ENCODE results near the gene MARK1. TPM values are rescaled to one million over a fixed set of nuclear protein-coding genes. Genes with fewer than 3 reads are reported as not detected.
A peak's percentile ranks its signal among the peaks of the same experiment; 100 is the strongest.

MARK1 gene
- total and polyA plus RNA-seq, 2 experiments from 2014 or later = 11.1 to 13.6 TPM

DNA sequence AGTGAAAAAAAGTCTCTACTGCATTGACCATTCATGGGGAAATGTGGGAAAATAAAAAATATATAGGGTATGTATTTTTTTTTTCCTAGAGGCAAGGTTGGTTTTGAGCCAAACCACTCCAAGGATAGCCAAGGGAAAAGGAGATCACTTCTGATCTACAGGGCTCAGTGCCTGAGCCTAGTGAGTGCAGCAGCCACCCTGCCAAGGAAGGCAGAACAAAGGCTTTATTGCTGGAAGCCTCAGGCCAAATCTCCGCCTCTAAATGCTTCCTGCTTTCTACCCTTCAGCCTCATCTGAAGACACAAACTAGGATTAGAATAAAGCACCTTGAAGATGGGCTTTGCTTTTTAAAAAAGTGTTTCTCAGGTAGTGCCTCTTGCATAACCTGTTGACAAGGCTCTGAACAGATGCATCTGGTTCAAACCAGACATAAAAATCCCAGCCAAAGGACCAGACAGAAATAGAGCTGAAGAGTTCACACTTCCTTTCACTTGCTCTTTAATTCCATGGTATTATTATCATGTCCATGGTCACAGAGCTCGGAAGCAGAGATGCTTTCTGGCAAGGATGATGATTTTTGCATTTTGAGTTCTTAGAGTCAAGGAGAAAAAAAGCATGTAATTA, 172.7 kb downstream of the MARK1 start:
- Mint-ChIP-seq H3K27me3 (ENCODE audit: insufficient read depth, low read depth, poor library complexity) (peaks cover 4% of the 10 kb centered on the region), H3K9me3 (no peaks in the 10 kb centered on the region), H3K36me3 (ENCODE audit: low read depth) (peaks cover 3% of the 10 kb centered on the region; the same call in 1 of the 3 replicates), H3K4me1 (peaks cover 31% of the 10 kb centered on the region), H3K4me3 (no peak overlapping the region), H3K27ac (no peak overlapping the region)
- Histone ChIP-seq H3K4me2 (no peak overlapping the region), H3K4me1 (ENCODE audit: insufficient read depth) (0 out of 2 replicates have a peak, but pooled peaks cover 10% of the 10 kb centered on the region), H3K27ac (ENCODE audit: low read depth) (no peak overlapping the region), H3K9me2 (ENCODE audit: insufficient read depth) (no peaks in the 10 kb centered on the region), H3K4me3 (no peak overlapping the region), H3K27me3 (ENCODE audit: insufficient read depth) (no peaks in the 10 kb centered on the region), H3K79me2 (replicated peaks; ENCODE audit: insufficient read depth) (no peaks in the 10 kb centered on the region), H3F3A (replicated peaks; ENCODE audit: low read depth) (no peaks in the 10 kb centered on the region), H2AFZ (no peak overlapping the region), H4K20me1 (replicated peaks; ENCODE audit: insufficient read depth) (no peaks in the 10 kb centered on the region), H3K36me3 (ENCODE audit: insufficient read depth) (no peaks in the 10 kb centered on the region)
- ATAC-seq = peak; percentile 78
- no peak for TF ChIP-seq ZNF462 (CRISPR knock-in tag; IDR thresholded peaks at IDR 0.05)
- TF ChIP-seq CREB1 (CRISPR knock-in tag; IDR thresholded peaks at IDR 0.05; ENCODE audit: low read depth) = no peak
- no peak for TF ChIP-seq EZH2 (IDR thresholded peaks at IDR 0.05; ENCODE audit: low read depth, unreplicated experiment)
- TF ChIP-seq, protein P1, sequence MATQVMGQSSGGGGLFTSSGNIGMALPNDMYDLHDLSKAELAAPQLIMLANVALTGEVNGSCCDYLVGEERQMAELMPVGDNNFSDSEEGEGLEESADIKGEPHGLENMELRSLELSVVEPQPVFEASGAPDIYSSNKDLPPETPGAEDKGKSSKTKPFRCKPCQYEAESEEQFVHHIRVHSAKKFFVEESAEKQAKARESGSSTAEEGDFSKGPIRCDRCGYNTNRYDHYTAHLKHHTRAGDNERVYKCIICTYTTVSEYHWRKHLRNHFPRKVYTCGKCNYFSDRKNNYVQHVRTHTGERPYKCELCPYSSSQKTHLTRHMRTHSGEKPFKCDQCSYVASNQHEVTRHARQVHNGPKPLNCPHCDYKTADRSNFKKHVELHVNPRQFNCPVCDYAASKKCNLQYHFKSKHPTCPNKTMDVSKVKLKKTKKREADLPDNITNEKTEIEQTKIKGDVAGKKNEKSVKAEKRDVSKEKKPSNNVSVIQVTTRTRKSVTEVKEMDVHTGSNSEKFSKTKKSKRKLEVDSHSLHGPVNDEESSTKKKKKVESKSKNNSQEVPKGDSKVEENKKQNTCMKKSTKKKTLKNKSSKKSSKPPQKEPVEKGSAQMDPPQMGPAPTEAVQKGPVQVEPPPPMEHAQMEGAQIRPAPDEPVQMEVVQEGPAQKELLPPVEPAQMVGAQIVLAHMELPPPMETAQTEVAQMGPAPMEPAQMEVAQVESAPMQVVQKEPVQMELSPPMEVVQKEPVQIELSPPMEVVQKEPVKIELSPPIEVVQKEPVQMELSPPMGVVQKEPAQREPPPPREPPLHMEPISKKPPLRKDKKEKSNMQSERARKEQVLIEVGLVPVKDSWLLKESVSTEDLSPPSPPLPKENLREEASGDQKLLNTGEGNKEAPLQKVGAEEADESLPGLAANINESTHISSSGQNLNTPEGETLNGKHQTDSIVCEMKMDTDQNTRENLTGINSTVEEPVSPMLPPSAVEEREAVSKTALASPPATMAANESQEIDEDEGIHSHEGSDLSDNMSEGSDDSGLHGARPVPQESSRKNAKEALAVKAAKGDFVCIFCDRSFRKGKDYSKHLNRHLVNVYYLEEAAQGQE (IDR thresholded peaks at IDR 0.05; ENCODE audit: unreplicated experiment) = no peak
- TF ChIP-seq, protein P2, sequence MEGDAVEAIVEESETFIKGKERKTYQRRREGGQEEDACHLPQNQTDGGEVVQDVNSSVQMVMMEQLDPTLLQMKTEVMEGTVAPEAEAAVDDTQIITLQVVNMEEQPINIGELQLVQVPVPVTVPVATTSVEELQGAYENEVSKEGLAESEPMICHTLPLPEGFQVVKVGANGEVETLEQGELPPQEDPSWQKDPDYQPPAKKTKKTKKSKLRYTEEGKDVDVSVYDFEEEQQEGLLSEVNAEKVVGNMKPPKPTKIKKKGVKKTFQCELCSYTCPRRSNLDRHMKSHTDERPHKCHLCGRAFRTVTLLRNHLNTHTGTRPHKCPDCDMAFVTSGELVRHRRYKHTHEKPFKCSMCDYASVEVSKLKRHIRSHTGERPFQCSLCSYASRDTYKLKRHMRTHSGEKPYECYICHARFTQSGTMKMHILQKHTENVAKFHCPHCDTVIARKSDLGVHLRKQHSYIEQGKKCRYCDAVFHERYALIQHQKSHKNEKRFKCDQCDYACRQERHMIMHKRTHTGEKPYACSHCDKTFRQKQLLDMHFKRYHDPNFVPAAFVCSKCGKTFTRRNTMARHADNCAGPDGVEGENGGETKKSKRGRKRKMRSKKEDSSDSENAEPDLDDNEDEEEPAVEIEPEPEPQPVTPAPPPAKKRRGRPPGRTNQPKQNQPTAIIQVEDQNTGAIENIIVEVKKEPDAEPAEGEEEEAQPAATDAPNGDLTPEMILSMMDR (conservative IDR thresholded peaks at IDR 0.05; ENCODE audit: low read depth in 2 of 2) = no peak
- no peak for TF ChIP-seq POLR2AphosphoS5 (IDR thresholded peaks at IDR 0.05; ENCODE audit: low read depth)
- no peak for TF ChIP-seq EZH2phosphoT487 (IDR thresholded peaks at IDR 0.05; ENCODE audit: unreplicated experiment)
- peak; percentile 49 for DNase-seq (ENCODE audit: low spot score)
